Lung (tissue), 12 donors: ENCODE measurements around the gene MVB12B. TPM values are rescaled to one million over a fixed set of nuclear protein-coding genes. Genes with fewer than 3 reads are reported as not detected.

Experiments used
- ATAC-seq: fragments of 200-7000 bp; cut with Tn5 transposase; one replicate; pipeline ENCODE4 v1.9.1; 2020; ENCODE audit warnings: moderate number of reproducible peaks; ENCODE audit not compliant: insufficient read depth, low FRiP score
- DNase-seq, 3 donors: peaks; one replicate each; pipeline ENCODE4 v3.0.0-alpha.2; 2013 to 2017
- H3K27ac ChIP-seq, 2 donors: one replicate each; pipeline ENCODE4 v1.5.1; 2013; ENCODE audit warnings: mild to moderate bottlenecking in 2 of 2, moderate library complexity in 2 of 2, control low read depth in 1 of 2, inconsistent platforms in 1 of 2, low read depth in 1 of 2, low read length in 1 of 2
- H3K27me3 ChIP-seq, 3 donors: one replicate each; pipeline ENCODE4 v1.5.1; 2013; ENCODE audit warnings: low read length in 2 of 3; ENCODE audit not compliant: control insufficient read depth in 3 of 3, insufficient read depth in 3 of 3
- H3K36me3 ChIP-seq, 4 donors: one replicate each; pipeline ENCODE4 v1.5.1; 2013; ENCODE audit warnings: low read length in 4 of 4, mild to moderate bottlenecking in 1 of 4, moderate library complexity in 1 of 4; ENCODE audit not compliant: control insufficient read depth in 4 of 4, insufficient read depth in 4 of 4
- H3K4me1 ChIP-seq, 5 donors: one replicate each; pipeline ENCODE4 v1.5.1; 2013; ENCODE audit warnings: low read length in 5 of 5, mild to moderate bottlenecking in 2 of 5, moderate library complexity in 1 of 5; ENCODE audit not compliant: control insufficient read depth in 5 of 5, insufficient read depth in 5 of 5
- H3K4me3 ChIP-seq: one replicate; pipeline ENCODE4 v1.5.1; 2013; ENCODE audit warnings: mild to moderate bottlenecking, control low read depth, moderate library complexity
- H3K9ac ChIP-seq, 2 donors: one replicate each; pipeline ENCODE4 v1.5.1; 2013; ENCODE audit warnings: low read length in 2 of 2, control low read depth in 1 of 2; ENCODE audit not compliant: insufficient read depth in 1 of 2
- H3K9me3 ChIP-seq, 4 donors: one replicate each; pipeline ENCODE4 v1.5.1; 2013; ENCODE audit warnings: low read length in 3 of 4, mild to moderate bottlenecking in 1 of 4, moderate library complexity in 1 of 4; ENCODE audit not compliant: control insufficient read depth in 4 of 4, insufficient read depth in 3 of 4
- whole genome bisulfite sequencing, 2 donors: extraction: QIAGEN DNeasy Blood & Tissue Kit; methylation state at CpG; one replicate each; pipeline ENCODE4 v1.1.7; 2013; 5-methylcytosine and 5-hydroxymethylcytosine counted together
- polyA plus RNA-seq, 2 donors: library from polyadenylated mRNA; stranded (reverse); fragments of 200-250 nt; gene quantifications; one replicate each; pipeline ENCODE4 v1.2.1, GENCODE V29; 2013
- total RNA-seq, 2 donors: library from RNA; depleted of rRNA in 1 of 2; stranded (reverse); fragments of >200 nt in 1 of 2; gene quantifications; one replicate each; pipeline ENCODE4 v1.2.1, GENCODE V29; 2014 to 2021
- TF ChIP-seq, protein P1 (sequence below): IDR thresholded peaks from 2 replicates; pipeline ENCODE4 v1.5.1; 2012; ENCODE audit warnings: mild to moderate bottlenecking; ENCODE audit errors: control extremely low read depth, extremely low read depth
- donor health status: control.
- donor health status: control.
- donor health status: Bipolar disorder and iron deficiency.
- donor health status: healthy.
- donor health status: DM: yes; HTN: yes; CAD: no.

MVB12B gene
- total and polyA plus RNA-seq, 4 donors, result 9.5 to 33.6 (median 16.5) TPM

DNA sequence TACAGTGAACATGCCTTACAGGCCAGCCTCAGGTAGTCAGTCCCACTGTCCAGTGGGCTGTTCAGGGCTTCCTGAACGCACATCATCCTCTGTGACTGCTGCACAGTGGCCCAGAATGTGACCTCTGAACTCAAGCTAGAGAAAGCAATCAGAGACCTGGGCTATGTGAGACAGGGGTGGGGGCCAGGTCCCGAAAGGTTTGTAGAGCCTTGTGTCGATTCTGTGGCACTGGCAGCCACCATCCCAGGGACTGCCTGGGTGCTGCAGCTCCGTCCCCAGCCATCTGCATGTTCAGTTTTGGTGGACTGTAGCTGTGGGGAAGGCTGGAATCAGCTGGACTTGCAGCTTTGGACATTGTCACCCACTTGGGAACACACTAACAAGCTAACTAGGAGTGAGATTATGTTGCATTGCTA lies 47.7 kb downstream of the MVB12B start:
- H3K9ac ChIP-seq, result no peak overlapping the region
- no peaks in the 10 kb centered on the region for H3K9me3 ChIP-seq
- peak overlapping the region in 1 of 2 donors; percentile 31 for H3K27ac ChIP-seq
- H3K4me3 ChIP-seq, result no peak overlapping the region
- 89 to 94% methylated on average over 4 of the region's 4 CpGs for WGBS, 2 donors
- ATAC-seq (no peak), DNase-seq (no peak)
- no peaks in the 10 kb centered on the region for H3K27me3 ChIP-seq
- TF ChIP-seq, protein P1, sequence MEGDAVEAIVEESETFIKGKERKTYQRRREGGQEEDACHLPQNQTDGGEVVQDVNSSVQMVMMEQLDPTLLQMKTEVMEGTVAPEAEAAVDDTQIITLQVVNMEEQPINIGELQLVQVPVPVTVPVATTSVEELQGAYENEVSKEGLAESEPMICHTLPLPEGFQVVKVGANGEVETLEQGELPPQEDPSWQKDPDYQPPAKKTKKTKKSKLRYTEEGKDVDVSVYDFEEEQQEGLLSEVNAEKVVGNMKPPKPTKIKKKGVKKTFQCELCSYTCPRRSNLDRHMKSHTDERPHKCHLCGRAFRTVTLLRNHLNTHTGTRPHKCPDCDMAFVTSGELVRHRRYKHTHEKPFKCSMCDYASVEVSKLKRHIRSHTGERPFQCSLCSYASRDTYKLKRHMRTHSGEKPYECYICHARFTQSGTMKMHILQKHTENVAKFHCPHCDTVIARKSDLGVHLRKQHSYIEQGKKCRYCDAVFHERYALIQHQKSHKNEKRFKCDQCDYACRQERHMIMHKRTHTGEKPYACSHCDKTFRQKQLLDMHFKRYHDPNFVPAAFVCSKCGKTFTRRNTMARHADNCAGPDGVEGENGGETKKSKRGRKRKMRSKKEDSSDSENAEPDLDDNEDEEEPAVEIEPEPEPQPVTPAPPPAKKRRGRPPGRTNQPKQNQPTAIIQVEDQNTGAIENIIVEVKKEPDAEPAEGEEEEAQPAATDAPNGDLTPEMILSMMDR, result no peak
- H3K4me1 ChIP-seq, result peaks cover 3 to 37% (median 17%) of the 10 kb centered on the region in 5 donors
- H3K36me3 ChIP-seq, result peaks cover 0 to 4% (median 0%) of the 10 kb centered on the region in 4 donors

- H3K27me3 ChIP-seq, result no peaks in the 10 kb centered on the region
- DNase-seq (peak in 2 of 3 donors; percentile 38 to 49), ATAC-seq (no peak)
- no peaks in the 10 kb centered on the region for H3K9me3 ChIP-seq
- WGBS, 2 donors, result 17 to 30% methylated on average over 7 of the region's 7 CpGs
- peaks cover 0 to 4% (median 2%) of the 10 kb centered on the region in 4 donors for H3K36me3 ChIP-seq
- H3K27ac ChIP-seq, result peak overlapping the region in 1 of 2 donors; percentile 21
- TF ChIP-seq, protein P1, result no peak
- H3K9ac ChIP-seq, result peak overlapping the region in 1 of 2 donors; percentile 11
- H3K4me3 ChIP-seq, result no peak overlapping the region
- peaks cover 3 to 37% (median 17%) of the 10 kb centered on the region in 5 donors for H3K4me1 ChIP-seq
Measured at GRCh38 chr9:126375386-126375785, 48.8 kb downstream of the MVB12B start.

DNA sequence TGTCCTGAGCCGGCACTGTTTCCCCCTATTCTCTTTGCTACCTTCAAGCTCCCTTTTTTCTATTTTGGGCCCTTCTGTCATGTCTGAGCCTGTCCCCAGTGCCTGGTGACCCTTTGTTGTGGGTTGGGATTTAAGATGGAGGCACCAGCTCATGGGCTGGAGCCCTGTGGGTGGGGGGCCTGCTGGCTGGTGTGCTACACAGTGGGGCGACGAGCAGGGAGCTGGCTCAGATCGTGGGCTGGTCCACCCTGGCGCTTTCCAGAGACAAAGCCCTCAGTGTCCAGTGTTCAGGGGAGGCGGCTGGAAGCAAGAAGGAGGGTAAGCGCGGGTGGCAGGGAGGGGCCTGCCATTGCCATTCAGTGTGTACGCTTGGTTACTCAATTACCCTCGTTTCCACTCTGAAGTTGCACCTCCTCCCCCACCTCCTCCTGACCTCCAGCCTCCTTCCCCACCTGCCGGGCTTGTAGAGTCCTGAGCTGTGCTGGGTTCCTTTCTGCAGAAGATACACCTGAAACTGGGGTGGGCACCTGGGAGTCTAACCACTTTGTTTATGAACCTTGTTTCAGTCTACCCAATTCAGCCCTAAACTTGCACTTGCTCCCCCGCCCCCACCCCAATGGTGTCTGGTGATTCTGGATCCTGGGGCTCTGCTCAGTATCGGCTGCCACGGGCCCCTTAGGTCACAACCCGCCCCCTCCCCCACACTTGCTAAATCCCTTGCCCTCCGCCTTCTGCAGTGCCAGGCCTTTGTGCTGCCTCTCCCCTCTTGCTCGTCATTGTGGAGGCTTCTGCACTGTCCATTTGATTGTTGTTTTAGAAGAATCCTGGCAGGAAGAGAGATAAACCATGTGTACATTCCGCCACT lies 49.9 kb downstream of the MVB12B start:
- Histone ChIP-seq H3K4me3 (no peak overlapping the region), H3K9me3 (no peaks in the 10 kb centered on the region), H3K27me3 (no peaks in the 10 kb centered on the region), H3K27ac (peak overlapping the region in 1 of 2 donors; percentile 61), H3K36me3 (peaks cover 0 to 4% (median 2%) of the 10 kb centered on the region in 4 donors), H3K9ac (no peak overlapping the region), H3K4me1 (peaks cover 3 to 37% (median 17%) of the 10 kb centered on the region in 5 donors)
- 41 to 60% methylated on average over 18 of the region's 18 CpGs for WGBS, 2 donors
- DNase-seq, result peak; percentile 25 to 65 (median 64)
- TF ChIP-seq, protein P1, result no peak
- ATAC-seq, result no peak
